Breast epithelium (tissue), 4 donors: ENCODE data around the gene ENOX1. TPM values are rescaled to one million over a fixed set of nuclear protein-coding genes. Genes with fewer than 3 reads are reported as not detected.
A peak's percentile ranks its signal among the peaks of the same experiment; 100 is the strongest.
"Not testable (repeated sequence)": the region's sequence is repeated elsewhere in the genome, so short reads cannot be mapped to it uniquely, and the experiment has no call there.

ENCODE experiments used
- DNase-seq, 2 donors: peaks; one replicate each; pipeline ENCODE4 v3.0.0-alpha.2; 2019; ENCODE audit warnings: low spot score in 2 of 2
- H3K27ac ChIP-seq, 2 donors: fragments of 200-600 bp; sonication (generic) in 1 of 2; one replicate each; pipeline ENCODE4 v1.5.1; 2016 to 2019; ENCODE audit warnings: mild to moderate bottlenecking in 1 of 2
- H3K27me3 ChIP-seq, 2 donors: fragments of 200-600 bp; sonication (generic) in 1 of 2; one replicate each; pipeline versions ENCODE4 v1.5.1 to v1.6.0; 2017 to 2019; ENCODE audit warnings: control low read depth in 1 of 2, mild to moderate bottlenecking in 1 of 2
- H3K36me3 ChIP-seq: fragments of 200-600 bp; one replicate; pipeline ENCODE4 v1.5.1; 2019
- H3K4me1 ChIP-seq, 2 donors: fragments of 200-600 bp; sonication (generic); one replicate each; pipeline ENCODE4 v1.5.1; 2016 to 2019; ENCODE audit warnings: control low read depth in 1 of 2
- H3K4me3 ChIP-seq, 3 donors: fragments of 200-600 bp; sonication (generic); 1 replicate in 2 of 3; 2 replicates in 1 of 3; pipeline ENCODE4 v1.5.1; 2016 to 2019; ENCODE audit warnings: mild to moderate bottlenecking in 3 of 3, moderate library complexity in 2 of 3
- H3K9me3 ChIP-seq, 2 donors: fragments of 200-600 bp; sonication (generic) in 1 of 2; one replicate each; pipeline ENCODE4 v1.5.1; 2016 to 2019; ENCODE audit warnings: control low read depth in 1 of 2
- POLR2A ChIP-seq: fragments of 450-650 bp; IDR thresholded peaks from one replicate; pipeline ENCODE4 v1.6.1; 2016; ENCODE audit warnings: antibody characterized with exemption, mild to moderate bottlenecking, moderate library complexity
- POLR2AphosphoS5 ChIP-seq, 3 donors: sonication (generic); formaldehyde crosslinking; IDR thresholded peaks; one replicate each; pipeline ENCODE4 v1.6.1; 2017; ENCODE audit warnings: antibody characterized with exemption in 3 of 3
- intact Hi-C: fragments of 100-400 bp; cut with DNase I; formaldehyde crosslinking; loops from one replicate; pipeline ENCODE4 v1.15.1; 2023; ENCODE audit warnings: low total_unique reads
- total RNA-seq, 3 donors: library from RNA; depleted of rRNA; stranded (reverse); fragments of >200 nt; gene quantifications; one replicate each; pipeline ENCODE4 v1.1.0, GENCODE V29; 2016
- TF ChIP-seq, protein P1 (sequence below), 3 donors: fragments of 450-650 bp; IDR thresholded peaks; one replicate each; pipeline ENCODE4 v1.5.1; 2016 to 2017; ENCODE audit warnings: antibody characterized with exemption in 3 of 3, mild to moderate bottlenecking in 3 of 3, moderate library complexity in 3 of 3

The ENOX1 gene
- 1 to 10 TPM; 1.9 to 2.3 (median 2.0) TPM for total RNA-seq

- intact Hi-C loops: no loop called here
- no peak for TF ChIP-seq POLR2A
- TF ChIP-seq, protein P1, sequence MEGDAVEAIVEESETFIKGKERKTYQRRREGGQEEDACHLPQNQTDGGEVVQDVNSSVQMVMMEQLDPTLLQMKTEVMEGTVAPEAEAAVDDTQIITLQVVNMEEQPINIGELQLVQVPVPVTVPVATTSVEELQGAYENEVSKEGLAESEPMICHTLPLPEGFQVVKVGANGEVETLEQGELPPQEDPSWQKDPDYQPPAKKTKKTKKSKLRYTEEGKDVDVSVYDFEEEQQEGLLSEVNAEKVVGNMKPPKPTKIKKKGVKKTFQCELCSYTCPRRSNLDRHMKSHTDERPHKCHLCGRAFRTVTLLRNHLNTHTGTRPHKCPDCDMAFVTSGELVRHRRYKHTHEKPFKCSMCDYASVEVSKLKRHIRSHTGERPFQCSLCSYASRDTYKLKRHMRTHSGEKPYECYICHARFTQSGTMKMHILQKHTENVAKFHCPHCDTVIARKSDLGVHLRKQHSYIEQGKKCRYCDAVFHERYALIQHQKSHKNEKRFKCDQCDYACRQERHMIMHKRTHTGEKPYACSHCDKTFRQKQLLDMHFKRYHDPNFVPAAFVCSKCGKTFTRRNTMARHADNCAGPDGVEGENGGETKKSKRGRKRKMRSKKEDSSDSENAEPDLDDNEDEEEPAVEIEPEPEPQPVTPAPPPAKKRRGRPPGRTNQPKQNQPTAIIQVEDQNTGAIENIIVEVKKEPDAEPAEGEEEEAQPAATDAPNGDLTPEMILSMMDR (IDR thresholded peaks at IDR 0.05): peak in 1 of 3 donors; percentile 7
- peak in 1 of 3 donors; percentile 6 for TF ChIP-seq POLR2AphosphoS5 (IDR thresholded peaks at IDR 0.05)
- peak within 1 kb of the TSS; percentile 36 to 45 for H3K27ac ChIP-seq
- peak within 1 kb of the TSS; percentile 56 to 73 (median 66) for H3K4me3 ChIP-seq
- no peak for DNase-seq
- H3K4me1 ChIP-seq: no peaks in the 10 kb centered on the region
- H3K27me3 ChIP-seq: no peaks in the 10 kb centered on the region
- no peaks in the 10 kb centered on the region for H3K9me3 ChIP-seq
- no peaks in the 10 kb centered on the region for H3K36me3 ChIP-seq
These were observed at the start of gene ENOX1 for GRCh38 chr13:43786766-43787517. Gene ENOX1, minus strand, starts transcription at chr13:43786972.

DNA sequence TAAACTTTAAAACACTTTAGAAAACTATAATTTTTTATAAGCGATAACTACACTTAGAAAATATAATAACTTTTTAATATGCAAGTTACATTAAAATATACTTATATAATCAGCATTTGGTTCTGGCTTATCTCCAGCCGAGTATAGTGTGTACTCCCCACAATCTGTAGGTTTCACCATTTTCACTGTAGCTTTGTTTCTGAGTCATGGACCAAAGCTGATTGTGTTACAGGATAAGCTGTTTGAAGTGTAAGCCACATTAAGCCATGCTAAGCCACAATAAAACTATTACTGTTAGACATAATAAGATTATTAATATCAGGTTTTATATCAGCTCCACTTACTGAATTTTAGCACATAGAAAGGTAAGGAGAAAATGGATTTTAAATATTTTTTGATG, 48.9 kb upstream of the ENOX1 start:
- H3K27ac ChIP-seq: no peak overlapping the region
- intact Hi-C loops: no loop called here
- no peak overlapping the region for H3K4me3 ChIP-seq
- H3K27me3 ChIP-seq: no peaks in the 10 kb centered on the region
- no peaks in the 10 kb centered on the region for H3K9me3 ChIP-seq
- no peak for DNase-seq
- TF ChIP-seq POLR2AphosphoS5 (IDR thresholded peaks at IDR 0.05): no peak
- no peak for TF ChIP-seq POLR2A
- TF ChIP-seq, protein P1 (IDR thresholded peaks at IDR 0.05): no peak
- H3K4me1 ChIP-seq: no peaks in the 10 kb centered on the region
- H3K36me3 ChIP-seq: no peaks in the 10 kb centered on the region

GRCh38 chr13:43831088-43831487, 44.3 kb upstream of the ENOX1 start:
- TF ChIP-seq POLR2AphosphoS5 (IDR thresholded peaks at IDR 0.05) (no peak), POLR2A (no peak)
- TF ChIP-seq, protein P1 (IDR thresholded peaks at IDR 0.05): no peak
- no peaks in the 10 kb centered on the region for H3K4me1 ChIP-seq
- H3K4me3 ChIP-seq: no peak overlapping the region
- intact Hi-C loops: no loop called here
- DNase-seq: no peak
- H3K27ac ChIP-seq: no peak overlapping the region
- no peaks in the 10 kb centered on the region for H3K27me3 ChIP-seq
- no peaks in the 10 kb centered on the region for H3K36me3 ChIP-seq
- no peaks in the 10 kb centered on the region for H3K9me3 ChIP-seq

GRCh38 chr13:43830497-43830881, 43.7 kb upstream of the ENOX1 start:
- H3K9me3 ChIP-seq: no peaks in the 10 kb centered on the region
- no peaks in the 10 kb centered on the region for H3K4me1 ChIP-seq
- no peak for DNase-seq
- H3K4me3 ChIP-seq: peak overlapping the region in 1 of 3 donors; percentile 35
- no peak for TF ChIP-seq POLR2AphosphoS5 (IDR thresholded peaks at IDR 0.05)
- TF ChIP-seq, protein P1 (IDR thresholded peaks at IDR 0.05): no peak
- TF ChIP-seq POLR2A: no peak
- no peaks in the 10 kb centered on the region for H3K27me3 ChIP-seq
- no peaks in the 10 kb centered on the region for H3K36me3 ChIP-seq
- intact Hi-C loops: no loop called here
- no peak overlapping the region for H3K27ac ChIP-seq

- H3K27me3 ChIP-seq, H3K36me3 ChIP-seq, H3K27ac ChIP-seq, H3K9me3 ChIP-seq, intact Hi-C loops, H3K4me3 ChIP-seq, H3K4me1 ChIP-seq, DNase-seq: not testable (repeated sequence)
These were observed 37.9 kb upstream of the ENOX1 start for GRCh38 chr13:43824656-43825055.
